Brain microvascular endothelial cell (primary cell): ENCODE measurements around the gene ODAPH.
"Not testable (repeated sequence)": the region's sequence is repeated elsewhere in the genome, so short reads cannot be mapped to it uniquely, and the experiment has no call there.

Source experiments
- DNase-seq: peaks from one replicate; pipeline ENCODE4 v3.0.0-alpha.2; 2020
- H3K27ac ChIP-seq: fragments of 250-450 bp; sonication (Bioruptor Pico); 2 replicates; pipeline ENCODE4 v1.5.1; 2020; ENCODE audit warnings: mild to moderate bottlenecking, moderate library complexity
- H3K27me3 ChIP-seq: fragments of 250-450 bp; sonication (Bioruptor Pico); replicated peaks from 2 replicates; pipeline ENCODE4 v1.5.1; 2020; ENCODE audit warnings: mild to moderate bottlenecking
- H3K36me3 ChIP-seq: fragments of 250-450 bp; sonication (Bioruptor Pico); replicated peaks from 2 replicates; pipeline ENCODE4 v1.5.1; 2020; ENCODE audit warnings: mild to moderate bottlenecking
- H3K4me3 ChIP-seq: 2 replicates; pipeline ENCODE4 v1.5.1; 2011; ENCODE audit warnings: low read depth, mild to moderate bottlenecking, control low read depth, low read length, moderate library complexity
- in situ Hi-C: cut with HindIII; loops from 2 replicates; pipeline ENCODE4 v1.10.0; 2017; ENCODE audit warnings: low sequenced_read_pairs, low pct_ligation_motif_present
- TF ChIP-seq, protein P1 (sequence below): IDR thresholded peaks from 2 replicates; pipeline ENCODE4 v1.5.1; 2011; ENCODE audit warnings: low read depth, mild to moderate bottlenecking, moderate library complexity, low read length, control low read depth, inconsistent platforms; ENCODE audit errors: missing control alignments

ODAPH gene

GRCh38 chr4:75555294-75556164 lies at the start of gene ODAPH:
Gene ODAPH (plus strand): TSS chr4:75556066. CDS start chr4:75556083, 17 bp downstream.
- no peak within 1 kb of the TSS for H3K4me3 ChIP-seq

DNA sequence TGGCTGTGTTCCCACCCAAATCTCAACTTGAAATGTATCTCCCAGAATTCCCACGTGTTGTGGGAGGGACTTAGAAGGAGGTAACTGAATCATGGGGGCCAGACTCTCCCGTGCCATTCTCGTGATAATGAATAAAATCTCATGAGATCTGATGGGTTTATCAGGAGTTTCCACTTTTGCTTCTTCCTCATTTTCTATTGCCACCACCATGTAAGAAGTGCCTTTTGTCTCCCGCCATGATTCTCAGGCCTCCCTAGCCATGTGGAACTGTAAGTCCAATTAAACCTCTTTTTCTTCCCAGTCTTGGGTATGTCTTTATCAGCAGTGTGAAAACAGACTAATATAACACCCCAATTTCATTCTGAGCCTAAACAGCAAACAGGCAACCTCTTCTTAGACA lies 46.3 kb upstream of the ODAPH start:
- H3K36me3 ChIP-seq, DNase-seq, H3K27me3 ChIP-seq, H3K4me3 ChIP-seq, in situ Hi-C loops, H3K27ac ChIP-seq: not testable (repeated sequence)

More at GRCh38 chr4:75555294-75556164, at the start of gene ODAPH:
- TF ChIP-seq, protein P1, sequence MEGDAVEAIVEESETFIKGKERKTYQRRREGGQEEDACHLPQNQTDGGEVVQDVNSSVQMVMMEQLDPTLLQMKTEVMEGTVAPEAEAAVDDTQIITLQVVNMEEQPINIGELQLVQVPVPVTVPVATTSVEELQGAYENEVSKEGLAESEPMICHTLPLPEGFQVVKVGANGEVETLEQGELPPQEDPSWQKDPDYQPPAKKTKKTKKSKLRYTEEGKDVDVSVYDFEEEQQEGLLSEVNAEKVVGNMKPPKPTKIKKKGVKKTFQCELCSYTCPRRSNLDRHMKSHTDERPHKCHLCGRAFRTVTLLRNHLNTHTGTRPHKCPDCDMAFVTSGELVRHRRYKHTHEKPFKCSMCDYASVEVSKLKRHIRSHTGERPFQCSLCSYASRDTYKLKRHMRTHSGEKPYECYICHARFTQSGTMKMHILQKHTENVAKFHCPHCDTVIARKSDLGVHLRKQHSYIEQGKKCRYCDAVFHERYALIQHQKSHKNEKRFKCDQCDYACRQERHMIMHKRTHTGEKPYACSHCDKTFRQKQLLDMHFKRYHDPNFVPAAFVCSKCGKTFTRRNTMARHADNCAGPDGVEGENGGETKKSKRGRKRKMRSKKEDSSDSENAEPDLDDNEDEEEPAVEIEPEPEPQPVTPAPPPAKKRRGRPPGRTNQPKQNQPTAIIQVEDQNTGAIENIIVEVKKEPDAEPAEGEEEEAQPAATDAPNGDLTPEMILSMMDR = peak; percentile 33
- DNase-seq = peak; percentile 59
- in situ Hi-C loops = no loop called here
- no peak within 1 kb of the TSS for H3K27ac ChIP-seq
- H3K36me3 ChIP-seq = no peaks in the 10 kb centered on the region
- H3K27me3 ChIP-seq = no peaks in the 10 kb centered on the region

GRCh38 chr4:75511841-75512240 lies 44.0 kb upstream of the ODAPH start:
- peak overlapping the region; percentile 20 for H3K4me3 ChIP-seq
- no peaks in the 10 kb centered on the region for H3K27me3 ChIP-seq
- no peaks in the 10 kb centered on the region for H3K36me3 ChIP-seq
- no peak overlapping the region for H3K27ac ChIP-seq
- in situ Hi-C loops = no loop called here
- DNase-seq = no peak
- TF ChIP-seq, protein P1 = no peak

DNA sequence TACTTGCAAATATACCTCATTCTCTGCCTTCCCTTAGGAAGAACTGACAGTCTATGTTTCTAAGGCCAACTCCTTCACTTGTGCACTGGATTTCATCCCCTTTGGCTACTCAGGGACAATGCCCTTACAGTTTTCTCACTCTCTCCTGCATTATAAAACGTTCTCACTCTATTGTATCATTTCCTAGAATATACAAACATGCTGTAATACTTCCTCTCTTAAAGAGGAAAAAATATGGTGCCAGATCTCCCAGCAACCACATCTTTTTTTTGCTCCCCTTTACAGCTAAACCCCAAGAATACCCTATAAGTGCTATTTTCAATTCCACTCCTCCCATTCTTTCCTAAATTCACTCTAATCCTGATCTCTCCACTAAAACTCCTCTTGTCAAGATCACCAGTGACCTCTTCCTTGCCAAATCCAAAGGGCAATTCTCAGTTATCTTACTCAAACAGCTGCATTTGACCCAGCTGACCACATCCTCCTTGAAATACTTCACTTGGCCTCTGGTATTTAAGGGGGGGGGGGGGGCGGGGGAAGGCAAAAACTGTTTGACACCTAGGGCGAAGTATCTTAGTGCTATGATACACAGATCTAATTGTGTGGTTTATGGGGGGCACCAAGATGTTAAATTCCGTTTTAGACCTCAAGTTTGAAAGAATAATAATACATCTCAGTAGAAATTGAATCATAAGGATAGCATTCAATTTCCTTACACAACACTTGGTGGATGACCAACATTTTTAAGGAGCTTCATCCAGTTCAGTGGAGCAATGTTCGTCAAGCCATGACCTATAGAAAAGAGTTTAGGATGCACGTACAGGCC lies 43.3 kb upstream of the ODAPH start:
- no peaks in the 10 kb centered on the region for H3K36me3 ChIP-seq
- TF ChIP-seq, protein P1 = no peak
- no peak for DNase-seq
- peak overlapping the region; percentile 83 for H3K27ac ChIP-seq
- in situ Hi-C loops = no loop called here
- H3K27me3 ChIP-seq = no peaks in the 10 kb centered on the region
- H3K4me3 ChIP-seq = peak overlapping the region; percentile 83

GRCh38 chr4:75513526-75514130 lies 42.2 kb upstream of the ODAPH start:
- Histone ChIP-seq H3K4me3 (peak overlapping the region; percentile 83), H3K27me3 (no peaks in the 10 kb centered on the region), H3K36me3 (no peaks in the 10 kb centered on the region), H3K27ac (peak overlapping the region; percentile 83)
- no peak for DNase-seq
- TF ChIP-seq, protein P1 = no peak
- in situ Hi-C loops = no loop called here
